Choroid plexus epithelial cell (primary cell): ENCODE results near the gene NEUROG2.

Experiments
- DNase-seq: peaks from one replicate; pipeline ENCODE4 v3.0.0-alpha.2; 2010; ENCODE audit warnings: low read depth
- H3K4me3 ChIP-seq: 2 replicates; pipeline ENCODE4 v1.5.1; 2011; ENCODE audit warnings: low read depth, mild to moderate bottlenecking, control low read depth, low read length, moderate library complexity
- TF ChIP-seq, protein P1 (sequence below): conservative IDR thresholded peaks from 2 replicates; pipeline ENCODE4 v1.5.1; 2011; ENCODE audit warnings: low read depth, mild to moderate bottlenecking, control low read depth, inconsistent platforms, low read length, moderate library complexity

The NEUROG2 gene

DNA sequence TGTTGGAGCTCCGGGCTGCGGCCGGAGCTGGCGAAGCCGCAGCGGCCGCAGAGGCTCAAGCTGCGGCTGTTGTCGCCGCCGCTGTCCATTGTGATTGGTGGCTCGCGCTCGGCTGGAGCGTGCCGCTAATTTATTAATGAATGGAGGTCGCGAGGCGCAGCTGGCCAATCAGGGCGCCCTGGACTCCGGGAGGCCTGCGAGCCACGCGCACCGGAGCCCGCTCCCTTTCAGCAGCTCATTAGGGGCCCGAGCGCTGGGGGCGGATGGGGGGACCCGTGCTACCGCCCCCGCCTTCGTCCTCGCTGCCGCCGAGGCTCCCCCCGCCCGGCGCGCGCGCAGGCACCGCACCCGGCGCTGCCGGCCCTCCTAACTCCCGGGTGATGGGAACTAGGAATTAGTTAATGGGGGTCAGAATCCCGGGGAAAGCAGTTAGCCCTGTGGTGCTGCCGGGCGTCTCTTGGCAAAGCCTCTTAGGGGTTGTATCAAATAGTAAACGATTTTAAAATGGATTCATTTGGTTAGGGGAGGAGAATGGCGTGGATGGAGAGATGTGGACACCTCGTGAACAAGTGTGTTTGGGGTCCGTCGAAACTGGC lies 589 bp upstream of the NEUROG2 start:
- no peak for DNase-seq
- no peak overlapping the region for H3K4me3 ChIP-seq
- TF ChIP-seq, protein P1, sequence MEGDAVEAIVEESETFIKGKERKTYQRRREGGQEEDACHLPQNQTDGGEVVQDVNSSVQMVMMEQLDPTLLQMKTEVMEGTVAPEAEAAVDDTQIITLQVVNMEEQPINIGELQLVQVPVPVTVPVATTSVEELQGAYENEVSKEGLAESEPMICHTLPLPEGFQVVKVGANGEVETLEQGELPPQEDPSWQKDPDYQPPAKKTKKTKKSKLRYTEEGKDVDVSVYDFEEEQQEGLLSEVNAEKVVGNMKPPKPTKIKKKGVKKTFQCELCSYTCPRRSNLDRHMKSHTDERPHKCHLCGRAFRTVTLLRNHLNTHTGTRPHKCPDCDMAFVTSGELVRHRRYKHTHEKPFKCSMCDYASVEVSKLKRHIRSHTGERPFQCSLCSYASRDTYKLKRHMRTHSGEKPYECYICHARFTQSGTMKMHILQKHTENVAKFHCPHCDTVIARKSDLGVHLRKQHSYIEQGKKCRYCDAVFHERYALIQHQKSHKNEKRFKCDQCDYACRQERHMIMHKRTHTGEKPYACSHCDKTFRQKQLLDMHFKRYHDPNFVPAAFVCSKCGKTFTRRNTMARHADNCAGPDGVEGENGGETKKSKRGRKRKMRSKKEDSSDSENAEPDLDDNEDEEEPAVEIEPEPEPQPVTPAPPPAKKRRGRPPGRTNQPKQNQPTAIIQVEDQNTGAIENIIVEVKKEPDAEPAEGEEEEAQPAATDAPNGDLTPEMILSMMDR: no peak

- H3K4me3 ChIP-seq: peak overlapping the region; percentile 49
- peak; percentile 34 for DNase-seq
- TF ChIP-seq, protein P1: no peak
Observed at GRCh38 chr4:112515198-112516065, 548 bp downstream of the NEUROG2 start.

DNA sequence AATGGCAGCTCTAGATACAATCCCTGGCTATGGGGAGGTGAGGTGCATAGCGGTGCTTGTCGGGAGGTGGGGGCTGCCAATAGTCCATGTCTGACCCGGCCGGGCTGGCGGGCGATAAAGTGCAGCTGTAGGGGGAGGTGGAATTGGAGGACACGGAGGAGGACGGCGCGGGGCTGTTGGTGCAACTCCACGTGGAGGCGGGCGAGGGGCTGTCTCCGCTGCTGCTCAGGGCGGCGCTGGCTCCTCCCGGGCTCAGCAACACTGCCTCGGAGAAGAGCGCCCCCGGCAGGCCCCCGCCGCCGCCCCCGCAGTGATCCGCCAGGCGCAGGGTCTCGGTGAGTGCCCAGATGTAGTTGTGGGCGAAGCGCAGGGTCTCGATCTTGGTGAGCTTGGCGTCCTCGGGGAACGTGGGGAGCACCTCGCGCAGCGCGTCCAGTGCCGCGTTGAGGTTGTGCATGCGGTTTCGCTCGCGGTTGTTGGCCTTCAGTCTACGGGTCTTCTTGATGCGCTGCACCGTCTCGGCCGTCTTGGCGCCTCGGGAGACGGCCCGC lies 1.3 kb downstream of the NEUROG2 start:
- TF ChIP-seq, protein P1: no peak
- peak overlapping the region; percentile 49 for H3K4me3 ChIP-seq
- DNase-seq: no peak

- no peak overlapping the region for H3K4me3 ChIP-seq
- DNase-seq: no peak
- TF ChIP-seq, protein P1: no peak
Observed at GRCh38 chr4:112513971-112514646, 1.9 kb downstream of the NEUROG2 start.

DNA sequence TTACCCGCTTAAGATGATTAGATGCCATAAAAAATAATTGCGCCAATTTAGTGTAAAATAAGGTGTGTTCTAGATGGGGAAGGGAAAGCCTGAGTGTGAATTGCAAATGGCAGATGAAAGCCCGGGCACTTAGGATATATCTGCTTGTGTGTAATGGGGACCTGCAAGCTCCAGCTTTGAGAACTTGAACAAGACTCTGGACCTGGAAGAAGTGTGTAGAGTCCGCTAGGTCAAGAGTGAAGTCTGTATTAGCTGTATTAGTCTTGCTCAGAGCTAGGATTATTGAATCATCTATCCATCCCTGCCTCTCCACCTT lies 4.2 kb downstream of the NEUROG2 start:
- no peak overlapping the region for H3K4me3 ChIP-seq
- DNase-seq: no peak
- TF ChIP-seq, protein P1: no peak

GRCh38 chr4:112511093-112511802 lies 4.7 kb downstream of the NEUROG2 start:
- DNase-seq: no peak
- TF ChIP-seq, protein P1: no peak
- H3K4me3 ChIP-seq: no peak overlapping the region
